Calu3 (cell line): ENCODE data around the gene PET117. TPM values are rescaled to one million over a fixed set of nuclear protein-coding genes. Genes with fewer than 3 reads are reported as not detected.

Experiments
- BruUV-seq: library from RNA; stranded (reverse); fragments of 400-500 nt; replicated peaks from 2 replicates; lab custom pipeline; 2021; lab: Mats Ljungman, UMichigan
- CTCF ChIA-PET: fragments of 300-600 bp; sonication (Branson Sonifier 250); formaldehyde crosslinking; loops from one replicate; lab custom pipeline; 2022; ENCODE audit warnings: antibody characterized with exemption; lab: Charles Lee
- DNase-seq: peaks from one replicate; pipeline ENCODE4 v3.0.0; 2022
- H3K27ac Mint-ChIP-seq: one replicate; pipeline ENCODE4 v1.8.0; 2022; ENCODE audit warnings: mixed read lengths; ENCODE audit not compliant: unreplicated experiment
- H3K27me3 Mint-ChIP-seq: one replicate; pipeline ENCODE4 v1.8.0; 2022; ENCODE audit warnings: mixed read lengths; ENCODE audit not compliant: unreplicated experiment
- H3K36me3 Mint-ChIP-seq: one replicate; pipeline ENCODE4 v1.8.0; 2022; ENCODE audit warnings: mild to moderate bottlenecking, moderate library complexity, mixed read lengths; ENCODE audit not compliant: insufficient read depth, unreplicated experiment
- H3K4me1 Mint-ChIP-seq: one replicate; pipeline ENCODE4 v1.8.0; 2022; ENCODE audit warnings: mild to moderate bottlenecking, low read depth, mixed read lengths; ENCODE audit not compliant: unreplicated experiment
- H3K4me3 Mint-ChIP-seq: one replicate; pipeline ENCODE4 v1.8.0; 2022; ENCODE audit warnings: mild to moderate bottlenecking, low read depth, moderate library complexity, mixed read lengths; ENCODE audit not compliant: unreplicated experiment
- H3K9me3 Mint-ChIP-seq: one replicate; pipeline ENCODE4 v1.8.0; 2022; ENCODE audit warnings: low read depth, mixed read lengths; ENCODE audit not compliant: unreplicated experiment
- CTCF ChIP-seq: fragments of 200-600 bp; IDR thresholded peaks from one replicate; pipeline ENCODE4 v1.8.0; 2022; ENCODE audit warnings: antibody characterized with exemption; ENCODE audit not compliant: unreplicated experiment
- intact Hi-C: fragments of 100-400 bp; cut with micrococcal nuclease; formaldehyde crosslinking; loops from one replicate; pipeline ENCODE4 v1.10.0; 2022; ENCODE audit not compliant: unreplicated experiment
- total RNA-seq: library from RNA; stranded (reverse); gene quantifications from 2 replicates; pipeline ENCODE4 v1.2.3, GENCODE V29; 2022

Gene PET117
- total RNA-seq, 1 experiment from 2014 or later: 6.0 TPM

DNA sequence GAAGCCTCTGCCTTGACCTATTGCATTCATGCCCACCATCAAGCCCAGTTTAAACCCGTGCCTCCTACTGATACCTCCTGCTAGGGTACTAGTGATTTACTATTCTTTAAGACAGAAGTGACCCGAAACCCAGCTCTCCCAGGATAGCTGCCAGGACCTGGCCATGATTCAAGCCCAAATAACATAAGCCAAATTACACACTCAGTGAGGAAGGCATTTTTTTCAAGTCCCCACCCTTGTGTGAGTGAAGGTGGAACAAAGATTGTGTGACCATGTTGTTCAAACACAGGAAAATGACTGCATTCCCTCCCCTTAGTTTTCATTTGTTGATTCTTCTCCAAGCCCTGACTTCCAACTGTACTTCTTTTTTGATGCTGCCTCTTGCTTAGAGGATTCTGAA, 3.7 kb upstream of the PET117 start:
- Mint-ChIP-seq H3K4me3 (no peak overlapping the region), H3K27ac (no peak overlapping the region), H3K27me3 (no peaks in the 10 kb centered on the region), H3K4me1 (peaks cover 5% of the 10 kb centered on the region), H3K36me3 (peaks cover 11% of the 10 kb centered on the region), H3K9me3 (no peaks in the 10 kb centered on the region)
- no TSS peak for BruUV-seq
- no peak for DNase-seq
- CTCF ChIA-PET: no interaction called here
- intact Hi-C loops: loop anchor here (10.0 kb wide), 1 partner anchor 69 kb away; no protein-coding TSS in a partner anchor
- no peak for TF ChIP-seq CTCF

DNA sequence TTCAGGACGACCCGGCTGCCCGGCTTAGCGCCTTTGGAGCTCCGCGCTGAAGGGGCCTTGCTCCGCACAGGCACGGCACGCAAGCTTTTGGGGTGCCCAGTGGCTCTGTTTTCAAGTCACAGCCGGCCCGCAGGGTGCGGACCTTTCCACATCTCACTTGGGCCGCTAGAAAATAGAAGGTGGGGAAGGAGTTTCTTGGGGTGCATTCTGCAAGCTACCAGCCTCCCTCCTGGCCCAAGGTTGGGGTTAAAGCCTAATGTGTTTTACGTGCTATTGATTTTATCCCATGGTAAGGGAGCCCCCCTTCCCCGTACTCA, 561 bp downstream of the PET117 start:
- CTCF ChIA-PET: no interaction called here
- H3K27ac Mint-ChIP-seq: no peak overlapping the region
- H3K27me3 Mint-ChIP-seq: no peaks in the 10 kb centered on the region
- H3K4me1 Mint-ChIP-seq: peaks cover 17% of the 10 kb centered on the region
- DNase-seq: no peak
- no peak for TF ChIP-seq CTCF
- intact Hi-C loops: loop anchor here (5.0 to 10.0 kb wide), 2 partner anchors 73 to 139 kb away; no protein-coding TSS in a partner anchor
- peak overlapping the region; percentile 71 for H3K4me3 Mint-ChIP-seq
- no TSS peak for BruUV-seq
- H3K36me3 Mint-ChIP-seq: peaks cover 17% of the 10 kb centered on the region
- H3K9me3 Mint-ChIP-seq: no peaks in the 10 kb centered on the region

DNA sequence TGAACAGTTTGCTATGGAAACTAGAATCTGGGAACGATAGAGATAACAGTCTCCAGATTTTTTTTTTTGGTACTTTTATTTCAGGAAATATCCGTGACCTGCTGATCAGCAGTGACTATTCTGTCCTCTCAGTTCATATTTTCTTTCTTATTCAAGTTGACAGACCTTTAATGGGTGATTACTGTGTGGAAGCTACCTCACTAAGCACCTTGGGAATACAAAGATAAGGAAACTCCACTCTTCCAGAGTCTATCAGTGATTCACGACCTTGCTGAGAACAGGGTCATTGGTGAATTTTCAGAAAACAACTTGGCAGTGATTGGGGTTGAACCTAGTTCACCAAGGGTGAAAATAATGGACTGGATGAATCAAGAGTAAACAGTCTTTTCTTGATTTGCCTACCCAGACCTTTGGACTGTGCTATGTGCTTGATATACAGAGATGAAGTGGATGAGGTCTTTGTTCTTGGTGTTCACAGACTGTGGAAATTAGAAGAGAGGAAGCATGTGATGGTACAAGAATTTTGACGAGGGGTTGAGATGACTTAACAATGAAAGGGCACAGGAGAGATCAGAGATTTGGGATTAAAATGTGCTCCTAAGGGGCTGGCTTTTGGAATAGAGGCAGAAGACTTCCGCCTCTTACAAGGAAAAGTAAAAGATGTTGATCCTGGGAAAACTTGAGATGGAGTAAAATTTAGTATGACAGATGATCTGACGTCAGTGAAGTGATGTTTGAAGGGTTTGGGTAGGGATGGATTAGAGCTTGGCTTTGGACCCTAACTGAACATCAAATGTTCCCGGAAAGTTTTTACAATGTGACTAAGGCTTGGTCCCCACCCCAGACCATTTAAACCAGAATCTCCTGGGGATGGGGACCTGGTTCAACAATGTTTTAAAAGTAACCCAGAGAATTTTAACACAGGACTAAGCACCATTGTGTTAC, 1.2 kb downstream of the PET117 start:
- CTCF ChIA-PET: no interaction called here
- Mint-ChIP-seq H3K27me3 (no peaks in the 10 kb centered on the region), H3K4me3 (peak overlapping the region; percentile 71), H3K27ac (peak overlapping the region; percentile 66), H3K9me3 (no peaks in the 10 kb centered on the region), H3K36me3 (peaks cover 17% of the 10 kb centered on the region), H3K4me1 (peaks cover 17% of the 10 kb centered on the region)
- intact Hi-C loops: loop anchor here (5.0 to 10.0 kb wide), 2 partner anchors 74 to 138 kb away; no protein-coding TSS in a partner anchor
- no peak for DNase-seq
- no peak for TF ChIP-seq CTCF
- TSS peak; percentile 56 for BruUV-seq

DNA sequence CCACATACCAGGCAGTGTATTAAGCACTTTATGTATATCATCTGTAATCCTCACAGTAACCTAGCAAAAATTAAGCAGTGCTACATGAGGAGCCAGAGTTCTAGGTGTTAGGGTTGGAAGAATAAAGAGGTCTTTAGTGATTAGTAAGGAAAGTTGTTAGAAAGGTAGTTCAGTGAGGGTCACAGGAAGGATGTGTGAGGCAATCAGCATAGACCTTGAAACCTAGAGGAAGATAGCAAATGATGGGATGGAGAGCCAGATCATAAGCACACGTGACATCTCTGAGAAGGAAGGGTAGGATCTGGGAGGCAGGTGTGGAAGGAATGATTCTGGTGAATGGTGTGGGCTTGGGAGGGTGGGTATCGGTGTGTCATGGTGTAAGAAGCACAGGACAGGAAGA, 2.2 kb downstream of the PET117 start:
- no peak for TF ChIP-seq CTCF

More for the DNA sequence above, 2.2 kb downstream of the PET117 start:
- intact Hi-C loops: loop anchor here (5.0 to 10.0 kb wide), 2 partner anchors 75 to 137 kb away; no protein-coding TSS in a partner anchor
- no TSS peak for BruUV-seq
- H3K36me3 Mint-ChIP-seq: peaks cover 17% of the 10 kb centered on the region
- peak overlapping the region; percentile 66 for H3K27ac Mint-ChIP-seq
- no peak for DNase-seq
- H3K27me3 Mint-ChIP-seq: no peaks in the 10 kb centered on the region
- H3K9me3 Mint-ChIP-seq: no peaks in the 10 kb centered on the region
- H3K4me1 Mint-ChIP-seq: peaks cover 25% of the 10 kb centered on the region
- CTCF ChIA-PET: no interaction called here
- peak overlapping the region; percentile 71 for H3K4me3 Mint-ChIP-seq
